ENCODE measurements around the gene SMARCA4.

Gene SMARCA4

GRCh38 chr19:11106477-11106876 is 145.6 kb downstream of the SMARCA4 start:
- no peak for DNase-seq

GRCh38 chr19:11108746-11109145 is 147.9 kb downstream of the SMARCA4 start:
- no peak for DNase-seq

- DNase-seq = no peak
These were observed 150.4 kb downstream of the SMARCA4 start for GRCh38 chr19:11111117-11111770.

GRCh38 chr19:11111771-11112144 is 150.9 kb downstream of the SMARCA4 start:
- no peak for DNase-seq
